HG02938 (cell line): ENCODE results near the gene GPR39.
"Not testable (repeated sequence)": the region's sequence is repeated elsewhere in the genome, so short reads cannot be mapped to it uniquely, and the experiment has no call there.

ENCODE experiments used
- ATAC-seq: cut with Tn5 transposase; IDR thresholded peaks from one replicate; pipeline ENCODE4 v1.9.1; 2021; ENCODE audit warnings: mild to moderate bottlenecking, moderate library complexity; ENCODE audit not compliant: unreplicated experiment

Gene GPR39

GRCh38 chr2:132416723-132417395 is at the start of gene GPR39:
Gene GPR39, plus strand, starts transcription at chr2:132416805.
- ATAC-seq, result no peak

- ATAC-seq, result no peak
These were observed 48.4 kb upstream of the GPR39 start for GRCh38 chr2:132368191-132368590.

- ATAC-seq, result no peak
These were observed 44.3 kb upstream of the GPR39 start for GRCh38 chr2:132372276-132372675.

- no peak for ATAC-seq
These were observed 43.0 kb upstream of the GPR39 start for GRCh38 chr2:132373391-132374135.

- no peak for ATAC-seq
These were observed 42.5 kb upstream of the GPR39 start for GRCh38 chr2:132374151-132374550.

- no peak for ATAC-seq
These were observed 42.1 kb upstream of the GPR39 start for GRCh38 chr2:132374551-132374950.

- ATAC-seq, result no peak
These were observed 41.6 kb upstream of the GPR39 start for GRCh38 chr2:132374961-132375360.

- no peak for ATAC-seq
These were observed 35.2 kb upstream of the GPR39 start for GRCh38 chr2:132381376-132381775.

GRCh38 chr2:132383956-132384355 is 32.6 kb upstream of the GPR39 start:
- ATAC-seq, result no peak

- no peak for ATAC-seq
These were observed 32.0 kb upstream of the GPR39 start for GRCh38 chr2:132384491-132385151.

- ATAC-seq, result no peak
These were observed 29.5 kb upstream of the GPR39 start for GRCh38 chr2:132387126-132387525.

- ATAC-seq, result no peak
These were observed 26.5 kb upstream of the GPR39 start for GRCh38 chr2:132390076-132390475.

GRCh38 chr2:132391378-132391777 is 25.2 kb upstream of the GPR39 start:
- ATAC-seq, result no peak

- no peak for ATAC-seq
These were observed 24.4 kb upstream of the GPR39 start for GRCh38 chr2:132392221-132392620.

GRCh38 chr2:132392879-132393278 is 23.7 kb upstream of the GPR39 start:
- ATAC-seq, result no peak

- not testable (repeated sequence) for ATAC-seq
These were observed 19.6 kb upstream of the GPR39 start for GRCh38 chr2:132397042-132397441.

GRCh38 chr2:132400169-132400900 is 16.3 kb upstream of the GPR39 start:
- ATAC-seq, result no peak

- ATAC-seq, result no peak
These were observed 15.7 kb upstream of the GPR39 start for GRCh38 chr2:132400901-132401240.

- ATAC-seq, result no peak
These were observed 15.3 kb upstream of the GPR39 start for GRCh38 chr2:132401326-132401725.

- ATAC-seq, result no peak
These were observed 13.5 kb upstream of the GPR39 start for GRCh38 chr2:132403146-132403545.

GRCh38 chr2:132404056-132404455 is 12.5 kb upstream of the GPR39 start:
- ATAC-seq, result no peak
